Endothelial cell of umbilical vein (primary cell): ENCODE results near the gene FGD6. TPM values are rescaled to one million over a fixed set of nuclear protein-coding genes. Genes with fewer than 3 reads are reported as not detected.
A peak's percentile ranks its signal among the peaks of the same experiment; 100 is the strongest.

Experiments used
- BruUV-seq: library from RNA; stranded (reverse); fragments of 400-500 nt; replicated peaks from 2 replicates; lab custom pipeline; 2021; lab: Mats Ljungman, UMichigan
- CTCF ChIA-PET: fragments of 300-600, 350-600 bp; sonication (Branson Sonifier 250); formaldehyde crosslinking; loops from one replicate; lab custom pipeline; 2021; ENCODE audit warnings: antibody characterized with exemption, inconsistent platforms; lab: Charles Lee
- POLR2A ChIA-PET: fragments of 300-600, 350-600 bp; sonication (Branson Sonifier 250); formaldehyde crosslinking; loops from one replicate; lab custom pipeline; 2021; ENCODE audit warnings: antibody characterized with exemption, inconsistent platforms; lab: Charles Lee
- DNase-seq: peaks from one replicate; pipeline ENCODE4 v3.0.0-alpha.2; 2011; ENCODE audit warnings: low read depth, low spot score
- FAIRE-seq: peaks from 2 replicates; lab custom pipeline; 2011; peaks lifted over from hg19 to GRCh38; lab: Jason Lieb, UNC
- H2AFZ ChIP-seq: 2 replicates; pipeline ENCODE4 v1.6.0; 2012; ENCODE audit warnings: low read depth, low read length, control low read depth, inconsistent platforms
- H3K27ac ChIP-seq: 2 replicates; pipeline ENCODE4 v1.5.1; 2011; ENCODE audit warnings: low read depth, mild to moderate bottlenecking, control low read depth, low read length, moderate library complexity; ENCODE audit not compliant: insufficient read depth
- H3K27me3 ChIP-seq, 2 experiments: 2 replicates each; pipeline versions ENCODE4 v1.6.0 to v1.6.1; 2011; ENCODE audit warnings: low read length in 2 of 2, mixed read lengths in 1 of 2; ENCODE audit not compliant: control insufficient read depth in 2 of 2, insufficient read depth in 2 of 2
- H3K36me3 ChIP-seq, 2 experiments: 2 replicates in 1 of 2; 3 replicates in 1 of 2; pipeline ENCODE4 v1.5.1; 2011; ENCODE audit warnings: low read length in 2 of 2, mild to moderate bottlenecking in 1 of 2, moderate library complexity in 1 of 2; ENCODE audit not compliant: control insufficient read depth in 2 of 2, insufficient read depth in 2 of 2; ENCODE audit errors: extremely low read depth in 1 of 2
- H3K4me1 ChIP-seq: 3 replicates; pipeline ENCODE4 v1.5.1; 2011; ENCODE audit warnings: mild to moderate bottlenecking, low read length; ENCODE audit not compliant: control insufficient read depth, insufficient read depth; ENCODE audit errors: extremely low read depth
- H3K4me2 ChIP-seq: 2 replicates; pipeline ENCODE4 v1.6.1; 2011; ENCODE audit warnings: low read length, control low read depth, mixed read lengths; ENCODE audit not compliant: insufficient read depth
- H3K4me3 ChIP-seq, 3 experiments: fragments of 200-600 bp in 1 of 3; sonication (generic), shearing (Covaris generic) in 1 of 3; replicated peaks in 1 of 3; 2 replicates each; pipeline ENCODE4 v1.5.1; 2011 to 2016; ENCODE audit warnings: control low read depth in 3 of 3, low read length in 3 of 3, mild to moderate bottlenecking in 2 of 3, inconsistent platforms in 1 of 3, low read depth in 1 of 3, moderate library complexity in 1 of 3; ENCODE audit not compliant: insufficient read depth in 1 of 3
- H3K79me2 ChIP-seq: 2 replicates; pipeline ENCODE4 v1.6.0; 2012; ENCODE audit warnings: low read length, inconsistent platforms; ENCODE audit not compliant: control insufficient read depth, insufficient read depth
- H3K9ac ChIP-seq: replicated peaks from 2 replicates; pipeline ENCODE3; 2011; ENCODE audit warnings: low read length, control low read depth; ENCODE audit not compliant: insufficient read depth; ENCODE audit errors: extremely low read depth
- H3K9me1 ChIP-seq: replicated peaks from 3 replicates; pipeline ENCODE4 v1.6.0; 2011; ENCODE audit warnings: mild to moderate bottlenecking, low read length; ENCODE audit not compliant: control insufficient read depth, insufficient read depth; ENCODE audit errors: extremely low read depth
- H3K9me3 ChIP-seq: replicated peaks from 2 replicates; pipeline ENCODE4 v1.5.1; 2012; ENCODE audit warnings: low read length, inconsistent platforms; ENCODE audit not compliant: control insufficient read depth, insufficient read depth
- H4K20me1 ChIP-seq: replicated peaks from 2 replicates; pipeline ENCODE3; 2011; ENCODE audit warnings: mild to moderate bottlenecking, low read length; ENCODE audit not compliant: control insufficient read depth, insufficient read depth; ENCODE audit errors: extremely low read depth
- CTCF ChIP-seq, 2 donors: IDR thresholded peaks; 1 replicate in 1 of 2; 2 replicates in 1 of 2; pipeline ENCODE4 v1.5.1; 2011; ENCODE audit warnings: low read length in 2 of 2, mild to moderate bottlenecking in 2 of 2, moderate library complexity in 2 of 2, control low read depth in 1 of 2, inconsistent platforms in 1 of 2, low read depth in 1 of 2; ENCODE audit not compliant: insufficient read depth in 1 of 2; ENCODE audit errors: extremely low read depth in 1 of 2
- EZH2 ChIP-seq: IDR thresholded peaks from 2 replicates; pipeline ENCODE4 v1.6.1; 2012; ENCODE audit warnings: borderline replicate concordance, low read depth, mild to moderate bottlenecking, moderate library complexity, low read length, inconsistent platforms; ENCODE audit not compliant: severe bottlenecking
- FOS ChIP-seq: IDR thresholded peaks from 2 replicates; pipeline ENCODE4 v1.6.1; 2011; ENCODE audit warnings: mild to moderate bottlenecking, low read length, moderate library complexity, borderline replicate concordance; ENCODE audit not compliant: insufficient read depth
- GATA2 ChIP-seq: IDR thresholded peaks from 2 replicates; pipeline ENCODE4 v1.7.0; 2011; ENCODE audit warnings: low read depth, mild to moderate bottlenecking, moderate library complexity, mixed read lengths, low read length; ENCODE audit not compliant: insufficient read length, insufficient read depth
- JUN ChIP-seq: IDR thresholded peaks from 2 replicates; pipeline ENCODE4 v1.6.1; 2011; ENCODE audit warnings: borderline replicate concordance, low read depth; ENCODE audit not compliant: insufficient read length, insufficient read depth
- MYC ChIP-seq: IDR thresholded peaks from one replicate; pipeline ENCODE4 v1.6.1; 2011; ENCODE audit warnings: mild to moderate bottlenecking, low read depth, low read length
- POLR2A ChIP-seq: IDR thresholded peaks from 2 replicates; pipeline ENCODE4 v1.6.1; 2012; ENCODE audit warnings: low read depth, mild to moderate bottlenecking, control low read depth, low read length
- POLR2AphosphoS5 ChIP-seq: IDR thresholded peaks from 2 replicates; pipeline ENCODE4 v1.6.1; 2012; ENCODE audit warnings: low read depth, mild to moderate bottlenecking, control low read depth, low read length, moderate library complexity; ENCODE audit not compliant: insufficient read depth
- dilution Hi-C: fragments of 300-500 bp; cut with MboI; formaldehyde crosslinking; loops from one replicate; pipeline ENCODE4 v1.15.0; 2019; ENCODE audit warnings: low sequenced_read_pairs; ENCODE audit not compliant: extremely low pct_ligation_motif_present
- intact Hi-C: fragments of 100-400 bp; cut with micrococcal nuclease; formaldehyde crosslinking; loops from one replicate; pipeline ENCODE4 v1.10.0; 2022
- polyA plus RNA-seq, 4 experiments: library from polyadenylated mRNA; depleted of rRNA in 3 of 4; stranded (reverse) in 3 of 4; unstranded in 1 of 4; fragments of >200 nt; gene quantifications; 2 replicates each; pipeline versions ENCODE4 v1.2.1 to v1.2.3, GENCODE V29; 2011 to 2012; ENCODE audit warnings: missing spikeins in 1 of 4
- total RNA-seq: library from RNA; stranded (reverse); gene quantifications from 2 replicates; pipeline ENCODE4 v1.2.3, GENCODE V29; 2021
- TF ChIP-seq, protein P1 (sequence below): IDR thresholded peaks from 2 replicates; pipeline ENCODE4 v1.6.1; 2011; ENCODE audit not compliant: insufficient read depth, insufficient read length

Gene FGD6
- total and polyA plus RNA-seq, 2 donors (not counting 3 experiments of a cell fraction or from before 2014, with no cell fraction given), result 5.9 to 14.0 TPM

DNA sequence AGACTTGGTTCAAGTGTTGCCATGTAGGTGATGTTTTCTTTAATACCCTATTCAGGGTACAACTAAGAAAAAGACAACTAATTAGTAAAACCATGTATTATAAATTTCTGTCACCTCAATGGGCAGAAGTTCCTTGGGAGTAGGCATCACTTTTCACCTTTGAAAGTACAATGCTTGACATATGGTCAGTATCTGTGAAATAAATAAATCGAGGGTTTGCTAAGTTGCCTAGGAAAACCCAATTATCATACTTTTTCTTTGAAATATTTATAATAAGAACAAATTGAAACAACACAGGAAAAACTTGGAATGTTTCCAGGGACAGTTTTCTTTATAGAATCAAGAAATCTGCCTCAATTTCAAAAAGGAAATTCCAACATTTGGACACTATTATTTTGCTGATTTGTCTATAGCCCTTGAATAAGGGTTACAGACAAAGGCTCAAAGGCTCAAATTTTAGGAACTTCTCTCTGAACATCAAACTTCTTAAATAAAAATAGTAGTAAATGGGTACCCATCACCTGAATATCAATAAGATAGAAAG lies 13.7 kb downstream of the FGD6 start:
- dilution Hi-C loops (loop anchor here (25.0 kb wide), 1 partner anchor 91 kb away; no protein-coding TSS in a partner anchor), intact Hi-C loops (loop anchor here (1.0 kb wide), 2 partner anchors 14 to 34 kb away; partner anchors contain the start of genes FGD6 and VEZT)
- H4K20me1 ChIP-seq, result no peaks in the 10 kb centered on the region
- no peaks in the 10 kb centered on the region for H3K9me3 ChIP-seq
- no peak for DNase-seq
- no peaks in the 10 kb centered on the region for H3K27me3 ChIP-seq
- CTCF ChIA-PET, result interaction anchor here (1.5 to 3.5 kb wide), 2 partner anchors 12 to 13 kb away, joined by 9 to 29 read pairs; partner anchors contain the start of genes FGD6 and VEZT
- no TSS peak for BruUV-seq
- H3K4me2 ChIP-seq, result peak overlapping the region; percentile 94
- H3K79me2 ChIP-seq, result peaks cover 26% of the 10 kb centered on the region
- no peak for TF ChIP-seq MYC
- no peak for TF ChIP-seq POLR2AphosphoS5
- TF ChIP-seq EZH2, result no peak
- no peak for TF ChIP-seq JUN
- no peak for TF ChIP-seq FOS
- TF ChIP-seq GATA2, result no peak
- TF ChIP-seq, protein P1, sequence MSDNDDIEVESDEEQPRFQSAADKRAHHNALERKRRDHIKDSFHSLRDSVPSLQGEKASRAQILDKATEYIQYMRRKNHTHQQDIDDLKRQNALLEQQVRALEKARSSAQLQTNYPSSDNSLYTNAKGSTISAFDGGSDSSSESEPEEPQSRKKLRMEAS, result no peak
- TF ChIP-seq POLR2A, result no peak
- no peak for TF ChIP-seq CTCF (IDR thresholded peaks at IDR 0.05; ENCODE audit: extremely low read depth in 1 of 2, insufficient read depth in 1 of 2, low read depth in 1 of 2, low read length in 2 of 2)
- peaks cover 0 to 2% of the 10 kb centered on the region in 2 experiments for H3K36me3 ChIP-seq
- peaks cover 56% of the 10 kb centered on the region for H3K4me1 ChIP-seq
- no peak overlapping the region for H2AFZ ChIP-seq
- no peak overlapping the region for H3K4me3 ChIP-seq
- no peaks in the 10 kb centered on the region for H3K9me1 ChIP-seq
- peak overlapping the region; percentile 46 for H3K9ac ChIP-seq
- POLR2A ChIA-PET, result no interaction called here
- peak overlapping the region; percentile 81 for H3K27ac ChIP-seq
- FAIRE-seq, result no peak
